PFSK-1 (cell line): ENCODE results near the gene PRKN.

Experiments
- FOXP2 ChIP-seq: optimal IDR thresholded peaks from 2 replicates; pipeline ENCODE3; 2011; ENCODE audit warnings: borderline replicate concordance, control low read depth, inconsistent platforms; ENCODE audit not compliant: insufficient read depth; ENCODE audit errors: extremely low read length, extremely low read depth
- POLR2AphosphoS5 ChIP-seq: IDR thresholded peaks from 2 replicates; pipeline ENCODE4 v1.6.1; 2012; ENCODE audit warnings: low read depth, mild to moderate bottlenecking, control low read depth, low read length, moderate library complexity
- SIN3A ChIP-seq: IDR thresholded peaks from 2 replicates; pipeline ENCODE4 v1.6.1; 2012; ENCODE audit warnings: mild to moderate bottlenecking, low read length, moderate library complexity, borderline replicate concordance; ENCODE audit not compliant: insufficient read depth
- TAF1 ChIP-seq: IDR thresholded peaks from 2 replicates; pipeline ENCODE4 v1.6.1; 2012; ENCODE audit warnings: low read length, control low read depth, borderline replicate concordance; ENCODE audit not compliant: insufficient read depth
- TF ChIP-seq, protein P1 (sequence below), 2 experiments: IDR thresholded peaks; 2 replicates each; pipeline versions ENCODE4 v1.6.1 to v1.8.0; 2011 to 2012; ENCODE audit warnings: low read depth in 2 of 2, low read length in 2 of 2, control low read depth in 1 of 2, inconsistent platforms in 1 of 2, mild to moderate bottlenecking in 1 of 2, moderate library complexity in 1 of 2; ENCODE audit not compliant: insufficient read depth in 1 of 2

Gene PRKN

DNA sequence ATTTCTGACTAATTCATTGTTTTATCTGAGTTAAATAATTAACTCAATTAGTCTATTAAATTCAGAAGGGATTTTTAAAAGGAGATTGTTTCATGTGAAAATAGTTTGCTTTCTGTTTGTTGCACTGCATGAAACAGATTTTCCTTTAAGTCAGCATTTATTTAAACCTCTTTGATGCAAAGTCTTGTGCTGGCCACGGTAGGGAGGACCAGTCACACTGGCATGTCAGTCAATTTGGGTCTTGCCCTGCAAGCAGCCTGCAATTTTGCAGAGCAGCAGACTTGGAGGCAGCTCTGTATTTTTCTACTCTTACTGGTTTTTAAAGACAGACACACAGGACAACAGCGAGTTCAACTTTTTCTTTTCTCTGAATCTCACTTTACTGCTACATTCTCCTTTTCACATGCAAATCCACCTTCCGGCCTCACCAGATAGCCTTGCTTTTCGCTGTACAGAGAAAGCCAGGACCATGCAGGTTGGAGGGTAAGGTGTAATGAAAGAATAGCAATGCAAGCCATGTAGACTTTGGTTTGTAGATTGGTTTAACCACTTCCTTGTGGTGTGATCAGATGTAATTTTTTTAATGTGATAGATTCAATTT, 763.8 kb downstream of the PRKN start:
- TF ChIP-seq TAF1 (no peak), SIN3A (no peak), POLR2AphosphoS5 (no peak), FOXP2 (no peak)
- TF ChIP-seq, protein P1, sequence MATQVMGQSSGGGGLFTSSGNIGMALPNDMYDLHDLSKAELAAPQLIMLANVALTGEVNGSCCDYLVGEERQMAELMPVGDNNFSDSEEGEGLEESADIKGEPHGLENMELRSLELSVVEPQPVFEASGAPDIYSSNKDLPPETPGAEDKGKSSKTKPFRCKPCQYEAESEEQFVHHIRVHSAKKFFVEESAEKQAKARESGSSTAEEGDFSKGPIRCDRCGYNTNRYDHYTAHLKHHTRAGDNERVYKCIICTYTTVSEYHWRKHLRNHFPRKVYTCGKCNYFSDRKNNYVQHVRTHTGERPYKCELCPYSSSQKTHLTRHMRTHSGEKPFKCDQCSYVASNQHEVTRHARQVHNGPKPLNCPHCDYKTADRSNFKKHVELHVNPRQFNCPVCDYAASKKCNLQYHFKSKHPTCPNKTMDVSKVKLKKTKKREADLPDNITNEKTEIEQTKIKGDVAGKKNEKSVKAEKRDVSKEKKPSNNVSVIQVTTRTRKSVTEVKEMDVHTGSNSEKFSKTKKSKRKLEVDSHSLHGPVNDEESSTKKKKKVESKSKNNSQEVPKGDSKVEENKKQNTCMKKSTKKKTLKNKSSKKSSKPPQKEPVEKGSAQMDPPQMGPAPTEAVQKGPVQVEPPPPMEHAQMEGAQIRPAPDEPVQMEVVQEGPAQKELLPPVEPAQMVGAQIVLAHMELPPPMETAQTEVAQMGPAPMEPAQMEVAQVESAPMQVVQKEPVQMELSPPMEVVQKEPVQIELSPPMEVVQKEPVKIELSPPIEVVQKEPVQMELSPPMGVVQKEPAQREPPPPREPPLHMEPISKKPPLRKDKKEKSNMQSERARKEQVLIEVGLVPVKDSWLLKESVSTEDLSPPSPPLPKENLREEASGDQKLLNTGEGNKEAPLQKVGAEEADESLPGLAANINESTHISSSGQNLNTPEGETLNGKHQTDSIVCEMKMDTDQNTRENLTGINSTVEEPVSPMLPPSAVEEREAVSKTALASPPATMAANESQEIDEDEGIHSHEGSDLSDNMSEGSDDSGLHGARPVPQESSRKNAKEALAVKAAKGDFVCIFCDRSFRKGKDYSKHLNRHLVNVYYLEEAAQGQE (IDR thresholded peaks at IDR 0.05; ENCODE audit: insufficient read depth in 1 of 2, low read depth in 2 of 2, low read length in 2 of 2), result no peak

DNA sequence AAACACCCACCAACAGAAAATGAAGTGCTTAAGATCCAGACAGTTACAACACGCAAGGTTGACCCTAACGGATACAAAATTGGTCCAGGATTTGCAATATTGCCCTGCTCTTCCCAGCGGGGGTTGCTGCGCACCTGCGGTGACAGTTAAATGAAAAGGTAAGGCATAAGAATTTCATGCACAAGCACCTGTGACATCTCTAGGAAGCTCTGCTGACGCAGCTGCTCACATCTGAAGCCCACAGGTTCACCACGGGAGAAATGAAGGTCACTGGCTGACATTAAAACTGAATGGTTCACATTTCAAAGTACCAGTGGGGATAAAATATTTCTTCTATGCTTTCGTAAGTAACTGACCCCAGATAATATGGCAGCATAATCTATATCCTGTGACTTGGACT, 764.4 kb downstream of the PRKN start:
- TF ChIP-seq FOXP2 (no peak), TAF1 (no peak), SIN3A (no peak), POLR2AphosphoS5 (no peak)
- TF ChIP-seq, protein P1 (IDR thresholded peaks at IDR 0.05; ENCODE audit: insufficient read depth in 1 of 2, low read depth in 2 of 2, low read length in 2 of 2), result no peak

DNA sequence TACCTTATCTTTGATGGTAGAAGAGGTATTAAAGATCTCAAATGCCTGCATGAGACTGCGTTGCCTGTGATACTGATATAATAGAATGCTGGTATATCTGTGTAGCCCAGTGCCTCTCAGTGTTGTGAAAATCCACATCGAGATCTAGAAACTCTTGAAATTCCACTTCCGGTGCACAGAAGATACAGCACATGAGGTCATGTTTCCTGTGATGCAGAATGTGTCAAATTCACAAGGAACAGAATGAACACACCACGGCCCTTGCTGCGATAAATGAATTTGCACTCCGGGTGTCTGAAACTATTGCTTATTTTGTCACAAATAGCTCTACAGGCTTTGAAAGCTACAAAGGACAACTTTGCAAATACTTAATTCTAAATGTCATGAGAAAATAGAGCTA, 765.8 kb downstream of the PRKN start:
- TF ChIP-seq, protein P1 (IDR thresholded peaks at IDR 0.05; ENCODE audit: insufficient read depth in 1 of 2, low read depth in 2 of 2, low read length in 2 of 2), result no peak
- no peak for TF ChIP-seq POLR2AphosphoS5
- TF ChIP-seq TAF1, result no peak
- no peak for TF ChIP-seq FOXP2
- TF ChIP-seq SIN3A, result no peak

DNA sequence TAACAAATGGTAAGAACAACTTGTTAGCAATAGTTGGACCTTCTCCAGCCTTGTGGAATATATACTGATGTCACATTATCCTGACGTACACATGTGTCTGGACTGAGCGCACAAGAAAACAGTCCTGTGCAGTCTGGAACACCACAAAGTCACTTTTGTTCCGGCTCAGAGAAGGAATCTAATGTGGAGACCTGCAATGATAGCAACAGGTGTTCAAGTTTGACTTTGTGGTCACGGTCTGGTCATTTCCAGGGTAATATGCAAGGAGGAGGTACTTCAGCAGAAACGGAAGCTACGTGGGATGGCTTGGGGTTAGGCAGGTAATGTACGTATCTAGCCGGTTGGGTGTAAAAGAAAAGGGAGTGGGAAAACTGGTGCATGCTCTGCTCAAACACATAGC, 766.5 kb downstream of the PRKN start:
- no peak for TF ChIP-seq FOXP2
- TF ChIP-seq, protein P1 (IDR thresholded peaks at IDR 0.05; ENCODE audit: insufficient read depth in 1 of 2, low read depth in 2 of 2, low read length in 2 of 2), result no peak

DNA sequence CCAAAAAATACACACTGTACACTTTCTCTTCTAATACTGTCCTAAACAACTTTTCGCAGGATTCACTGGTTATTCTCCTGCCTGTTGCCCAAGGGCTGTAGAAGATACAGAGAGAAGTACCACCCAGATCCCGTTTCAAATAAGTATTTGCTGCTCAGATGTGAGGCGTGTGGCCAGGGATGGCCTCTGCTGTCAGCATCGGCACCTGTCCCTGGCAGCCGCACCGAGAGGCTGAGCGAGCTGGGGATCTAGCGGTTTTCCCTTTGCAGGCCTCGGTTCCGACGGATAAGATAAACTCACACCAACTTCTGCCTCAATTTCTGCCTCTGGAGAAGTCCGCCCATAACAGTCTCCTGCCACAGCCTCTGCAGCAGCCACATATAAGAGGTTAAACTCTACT, 768.5 kb downstream of the PRKN start:
- no peak for TF ChIP-seq FOXP2
- no peak for TF ChIP-seq TAF1
- no peak for TF ChIP-seq SIN3A
- TF ChIP-seq POLR2AphosphoS5, result no peak
- TF ChIP-seq, protein P1 (IDR thresholded peaks at IDR 0.05; ENCODE audit: insufficient read depth in 1 of 2, low read depth in 2 of 2, low read length in 2 of 2), result no peak
